ENCODE data around the gene HES3. TPM values are rescaled to one million over a fixed set of nuclear protein-coding genes. Genes with fewer than 3 reads are reported as not detected.

HES3 gene
- polyA plus RNA-seq, 1 experiment = not detected

DNA sequence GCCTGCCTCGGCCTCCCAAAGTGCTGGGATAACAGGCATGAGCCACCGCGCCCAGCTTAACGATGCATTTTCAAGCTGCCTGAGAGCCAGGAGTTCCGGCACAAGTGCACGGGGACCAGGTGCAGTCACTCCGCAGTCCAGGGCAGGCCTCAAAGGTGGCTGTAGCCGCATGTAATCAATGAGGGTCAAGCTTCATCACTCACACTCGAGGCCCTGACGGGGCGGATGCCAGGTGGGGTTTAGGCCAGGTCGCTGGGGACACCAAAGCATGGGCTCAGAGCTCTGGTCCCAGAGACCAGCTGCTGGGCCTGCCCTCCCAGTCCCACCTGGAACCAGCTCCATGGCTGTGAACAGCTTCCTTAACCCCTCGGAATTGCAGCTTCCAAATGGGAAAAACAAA is 43.0 kb downstream of the HES3 start:
- H3K9me3 ChIP-seq (ENCODE audit: control insufficient read depth, insufficient read depth, low read length) = no peaks in the 10 kb centered on the region; the same call in 1 of the 2 replicates
- no peak for TF ChIP-seq CTCF (IDR thresholded peaks at IDR 0.05; ENCODE audit: low read depth, low read length)
- H3K27me3 ChIP-seq (ENCODE audit: control insufficient read depth, insufficient read depth, low read length) = no peaks in the 10 kb centered on the region
- DNase-seq (ENCODE audit: low read depth, low spot score) = no peak
- no peak overlapping the region for H3K4me3 ChIP-seq (ENCODE audit: low read depth, low read length)
- CTCF ChIA-PET = interaction anchor here (1.0 kb wide), 1 partner anchor 152 kb away, joined by 3 read pairs; no protein-coding TSS in a partner anchor
- no peak overlapping the region for H3K27ac ChIP-seq (ENCODE audit: low read depth, low read length)
- POLR2A ChIA-PET = no interaction called here

DNA sequence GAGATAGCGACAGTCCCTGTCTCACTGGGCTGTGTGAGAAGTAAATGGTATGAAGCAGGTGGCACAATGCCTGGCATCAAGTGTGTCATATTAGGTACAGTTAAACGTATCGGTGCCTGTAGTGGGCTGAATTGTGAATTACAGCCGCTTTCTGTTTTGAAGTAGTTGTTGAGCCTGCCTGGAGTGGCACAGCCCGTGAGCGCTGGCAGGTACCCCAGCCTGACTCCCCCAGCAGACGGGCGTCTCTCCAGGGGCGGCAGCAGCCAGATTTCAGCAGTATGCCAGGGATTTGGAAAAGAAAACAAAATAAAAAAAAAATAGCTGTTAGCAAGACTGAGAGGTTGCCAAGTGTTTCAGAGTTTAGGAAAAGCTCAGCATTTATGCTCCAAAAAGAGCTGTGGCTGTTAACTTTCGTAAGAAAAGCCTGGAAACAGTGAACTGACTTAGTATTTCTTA is 43.5 kb downstream of the HES3 start:
- Histone ChIP-seq H3K4me3 (ENCODE audit: low read depth, low read length) (no peak overlapping the region), H3K27me3 (ENCODE audit: control insufficient read depth, insufficient read depth, low read length) (no peaks in the 10 kb centered on the region), H3K9me3 (ENCODE audit: control insufficient read depth, insufficient read depth, low read length) (no peaks in the 10 kb centered on the region; the same call in 1 of the 2 replicates), H3K27ac (ENCODE audit: low read depth, low read length) (no peak overlapping the region)
- TF ChIP-seq CTCF (IDR thresholded peaks at IDR 0.05; ENCODE audit: low read depth, low read length) = no peak
- ChIA-PET POLR2A (no interaction called here), CTCF (interaction anchor here (1.0 kb wide), 1 partner anchor 151 kb away, joined by 3 read pairs; no protein-coding TSS in a partner anchor)
- no peak for DNase-seq (ENCODE audit: low read depth, low spot score)

GRCh38 chr1:6288026-6288425 is 44.0 kb downstream of the HES3 start:
- ChIA-PET POLR2A (no interaction called here), CTCF (no interaction called here)
- Histone ChIP-seq H3K4me3 (ENCODE audit: low read depth, low read length) (no peak overlapping the region), H3K27me3 (ENCODE audit: control insufficient read depth, insufficient read depth, low read length) (no peaks in the 10 kb centered on the region), H3K9me3 (ENCODE audit: control insufficient read depth, insufficient read depth, low read length) (no peaks in the 10 kb centered on the region; the same call in 1 of the 2 replicates), H3K27ac (ENCODE audit: low read depth, low read length) (no peak overlapping the region)
- no peak for DNase-seq (ENCODE audit: low read depth, low spot score)
- TF ChIP-seq CTCF (IDR thresholded peaks at IDR 0.05; ENCODE audit: low read depth, low read length) = no peak

DNA sequence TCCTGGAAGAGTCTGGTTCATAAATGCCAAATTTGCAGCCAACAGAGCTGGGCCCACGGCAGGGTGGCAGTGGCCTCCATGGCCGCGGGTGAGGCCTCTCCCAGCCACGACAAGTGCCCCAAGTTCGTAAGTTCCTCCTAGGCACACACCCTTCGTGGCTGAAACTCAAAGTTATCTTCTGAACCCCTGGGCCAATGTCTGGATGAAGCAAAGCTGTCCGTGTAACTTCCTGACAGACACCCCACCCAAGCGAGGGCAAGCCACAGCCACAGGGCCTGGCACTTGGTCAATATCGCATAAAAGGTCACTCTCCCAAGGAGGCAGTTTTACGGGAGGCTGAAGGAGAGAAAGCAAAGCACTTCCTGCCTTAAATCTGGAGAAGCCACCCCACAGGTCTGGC is 44.7 kb downstream of the HES3 start:
- Histone ChIP-seq H3K4me3 (ENCODE audit: low read depth, low read length) (no peak overlapping the region), H3K27ac (ENCODE audit: low read depth, low read length) (no peak overlapping the region), H3K9me3 (ENCODE audit: control insufficient read depth, insufficient read depth, low read length) (no peaks in the 10 kb centered on the region; the same call in 1 of the 2 replicates), H3K27me3 (ENCODE audit: control insufficient read depth, insufficient read depth, low read length) (no peaks in the 10 kb centered on the region)
- no peak for TF ChIP-seq CTCF (IDR thresholded peaks at IDR 0.05; ENCODE audit: low read depth, low read length)
- no peak for DNase-seq (ENCODE audit: low read depth, low spot score)
- POLR2A ChIA-PET = no interaction called here
- CTCF ChIA-PET = no interaction called here

DNA sequence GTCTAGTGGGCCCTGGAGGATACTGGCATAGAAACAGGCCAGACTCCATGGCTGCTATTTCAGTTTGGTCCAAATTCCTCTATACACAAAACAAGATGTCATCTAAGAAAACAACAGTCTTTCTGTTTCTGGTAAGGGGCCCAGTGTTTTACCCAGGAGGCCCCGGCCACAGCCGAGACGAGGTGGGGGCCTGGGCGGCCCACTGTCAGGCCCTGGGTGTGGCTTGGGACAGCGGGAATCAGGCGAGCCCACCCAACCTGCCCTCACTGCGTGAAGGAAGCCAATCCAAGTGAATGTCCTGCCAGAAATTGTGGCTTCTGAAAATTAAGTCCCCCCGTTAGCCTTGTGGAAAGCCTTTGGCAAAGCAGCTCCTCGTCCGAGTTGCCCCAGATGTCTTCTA is 48.1 kb downstream of the HES3 start:
- Histone ChIP-seq H3K9me3 (ENCODE audit: control insufficient read depth, insufficient read depth, low read length) (no peaks in the 10 kb centered on the region; the same call in 1 of the 2 replicates), H3K27ac (ENCODE audit: low read depth, low read length) (no peak overlapping the region), H3K4me3 (ENCODE audit: low read depth, low read length) (no peak overlapping the region), H3K27me3 (ENCODE audit: control insufficient read depth, insufficient read depth, low read length) (no peaks in the 10 kb centered on the region)
- DNase-seq (ENCODE audit: low read depth, low spot score) = no peak
- ChIA-PET POLR2A (no interaction called here), CTCF (no interaction called here)
- TF ChIP-seq CTCF (IDR thresholded peaks at IDR 0.05; ENCODE audit: low read depth, low read length) = no peak

Measured in AG04450 (cell line).